HG02870 (cell line): ENCODE results near the gene MYO18B.

Source experiments
- ATAC-seq: cut with Tn5 transposase; IDR thresholded peaks from one replicate; pipeline ENCODE4 v1.9.1; 2021; ENCODE audit warnings: mild to moderate bottlenecking, moderate library complexity; ENCODE audit not compliant: unreplicated experiment

Gene MYO18B

DNA sequence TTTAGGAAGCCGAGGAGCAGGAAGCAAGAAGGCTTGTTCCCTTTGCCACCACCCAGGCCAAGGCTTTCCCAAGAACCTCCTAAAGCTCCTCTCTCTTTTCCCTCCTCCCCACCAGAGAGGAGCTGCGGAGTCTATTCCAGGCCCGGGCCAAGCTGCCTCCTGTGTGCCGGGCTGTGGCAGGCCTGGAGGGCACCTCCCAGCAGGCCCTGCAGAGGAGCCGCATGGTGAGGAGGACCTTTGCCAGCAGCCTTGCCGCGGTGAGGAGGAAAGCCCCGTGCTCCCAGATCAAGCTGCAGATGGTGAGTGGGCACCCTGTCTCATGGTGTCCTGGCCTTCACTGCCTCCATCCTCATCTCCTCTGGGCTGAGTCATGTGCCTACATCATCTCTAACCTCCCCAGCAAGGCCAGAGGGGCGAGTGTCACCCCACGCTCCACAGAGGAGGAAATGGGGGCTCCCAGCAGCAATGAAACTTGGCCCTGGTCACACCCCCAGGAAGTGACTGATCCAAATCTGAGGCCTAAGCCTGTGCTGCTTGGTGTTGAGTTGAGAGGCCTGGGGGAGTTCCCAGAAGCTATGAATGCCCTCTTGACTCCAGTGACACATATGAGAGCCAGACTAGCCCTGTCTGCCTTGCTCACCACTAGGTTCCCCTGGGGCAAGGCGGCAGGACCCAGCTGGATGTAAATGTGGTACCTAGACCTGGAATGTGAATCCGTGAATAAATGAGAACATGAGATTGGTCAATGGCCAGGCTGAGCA, 104.2 kb downstream of the MYO18B start:
- peak; percentile 51 for ATAC-seq

DNA sequence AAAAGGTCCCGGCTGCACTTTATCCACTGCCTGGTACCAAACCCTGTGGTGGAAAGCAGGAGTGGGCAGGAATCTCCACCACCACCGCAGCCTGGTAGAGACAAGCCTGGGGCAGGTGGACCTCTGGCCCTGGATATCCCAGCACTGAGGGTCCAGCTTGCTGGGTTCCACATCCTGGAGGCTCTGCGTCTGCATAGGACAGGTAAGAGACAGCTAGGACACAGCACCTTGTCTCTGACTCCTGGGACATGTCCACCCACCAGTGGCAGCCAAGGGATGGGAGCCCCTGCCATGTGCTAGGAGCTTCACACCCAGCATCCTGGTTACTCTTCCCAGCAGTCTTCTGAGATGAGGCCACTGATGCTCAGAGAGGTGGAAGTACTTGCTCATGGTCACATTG, 105.5 kb downstream of the MYO18B start:
- ATAC-seq = no peak

GRCh38 chr22:25848954-25849353, 107.0 kb downstream of the MYO18B start:
- ATAC-seq = no peak

DNA sequence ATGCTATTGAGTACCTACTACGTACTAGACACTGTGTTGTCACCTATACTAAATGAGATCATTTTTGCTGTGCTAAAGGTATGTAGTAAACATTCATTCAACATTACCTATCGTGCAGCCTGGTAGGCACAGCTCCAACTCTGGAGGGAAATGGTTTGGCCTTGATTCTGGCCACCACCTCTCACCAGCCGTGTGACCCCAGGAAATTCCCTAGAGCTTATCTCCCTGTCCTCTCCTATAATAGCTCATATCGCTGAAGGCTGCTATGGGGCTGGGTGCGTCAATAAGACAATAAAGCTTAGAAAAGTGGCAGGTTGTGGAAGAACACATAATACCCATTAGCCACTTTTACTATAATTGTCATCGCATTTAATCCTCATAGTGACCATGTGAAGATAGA, 107.5 kb downstream of the MYO18B start:
- ATAC-seq = no peak

GRCh38 chr22:25852223-25852622, 110.2 kb downstream of the MYO18B start:
- ATAC-seq = no peak

DNA sequence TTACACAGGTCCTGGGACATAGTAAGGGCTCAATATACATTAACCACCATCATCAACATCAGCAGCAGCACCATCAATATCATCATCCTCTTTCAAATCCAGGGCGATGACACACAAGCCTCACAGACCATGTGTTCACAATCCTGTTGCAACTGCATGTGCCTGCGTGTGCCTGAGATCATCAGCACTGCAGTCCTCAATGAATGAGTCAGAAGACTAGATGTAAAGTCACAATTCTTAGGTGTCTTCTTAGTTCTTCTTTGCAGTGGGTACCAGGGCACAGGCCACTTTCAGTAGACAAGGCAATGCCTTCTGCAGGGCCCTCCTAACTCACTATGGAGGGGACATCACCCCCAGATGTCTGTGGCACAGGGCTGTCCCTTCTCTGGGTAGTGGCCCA, 111.1 kb downstream of the MYO18B start:
- ATAC-seq = no peak

GRCh38 chr22:25853501-25854284, 111.7 kb downstream of the MYO18B start:
- ATAC-seq = no peak

GRCh38 chr22:25869771-25870170, 127.8 kb downstream of the MYO18B start:
- ATAC-seq = no peak

DNA sequence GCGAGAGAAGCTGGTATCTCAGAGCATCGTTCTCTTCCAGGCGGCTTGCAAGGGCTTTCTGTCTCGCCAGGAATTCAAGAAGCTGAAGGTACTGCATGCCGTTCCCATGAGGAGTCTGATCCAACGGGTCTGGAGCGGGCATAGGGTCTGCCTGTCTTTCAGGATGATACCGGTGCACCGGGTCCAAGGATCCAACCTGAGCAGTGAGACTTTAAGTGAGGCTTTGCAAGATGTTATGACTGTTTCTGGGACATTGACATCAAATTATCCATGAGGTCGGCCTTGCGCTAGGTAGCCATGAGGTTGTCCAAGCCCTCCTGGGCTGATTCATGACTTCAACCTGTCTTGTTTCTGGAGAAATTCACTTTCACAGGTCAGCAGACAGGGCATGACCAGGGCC, 132.3 kb downstream of the MYO18B start:
- no peak for ATAC-seq

- no peak for ATAC-seq
Observed at GRCh38 chr22:25875461-25875860, 133.5 kb downstream of the MYO18B start.

- ATAC-seq = no peak
Observed at GRCh38 chr22:25876871-25877270, 134.9 kb downstream of the MYO18B start.

GRCh38 chr22:25878933-25879332, 136.9 kb downstream of the MYO18B start:
- ATAC-seq = no peak

GRCh38 chr22:25880524-25880923, 138.5 kb downstream of the MYO18B start:
- ATAC-seq = no peak

- no peak for ATAC-seq
Observed at GRCh38 chr22:25881210-25881755, 139.3 kb downstream of the MYO18B start.

GRCh38 chr22:25882360-25882759, 140.4 kb downstream of the MYO18B start:
- ATAC-seq = no peak

DNA sequence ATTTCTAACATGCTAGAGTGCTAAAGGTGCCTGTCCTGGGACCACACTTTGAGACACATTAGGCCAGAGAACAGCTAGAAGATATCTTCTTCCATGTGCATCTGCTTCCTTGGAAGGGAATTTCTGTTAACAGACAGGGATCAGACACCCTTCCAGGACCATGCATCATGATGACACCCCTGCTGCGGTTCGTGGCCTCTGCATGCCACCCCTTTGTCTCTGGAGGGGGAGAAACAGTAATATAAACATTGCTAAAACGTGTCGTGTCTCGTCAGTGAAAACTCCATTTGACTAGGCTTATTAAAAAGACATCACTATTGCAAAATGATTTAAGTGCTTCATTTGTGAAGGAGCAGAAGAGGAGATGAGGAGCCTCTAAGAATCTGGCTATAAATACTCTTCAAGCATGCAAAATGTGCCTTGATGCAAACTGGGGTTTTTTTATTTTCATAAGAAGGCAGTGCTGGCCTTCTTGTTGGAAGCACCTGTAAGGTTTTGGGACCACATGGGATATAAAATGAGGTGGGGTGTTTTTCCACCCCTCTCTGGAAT, 141.6 kb downstream of the MYO18B start:
- no peak for ATAC-seq

DNA sequence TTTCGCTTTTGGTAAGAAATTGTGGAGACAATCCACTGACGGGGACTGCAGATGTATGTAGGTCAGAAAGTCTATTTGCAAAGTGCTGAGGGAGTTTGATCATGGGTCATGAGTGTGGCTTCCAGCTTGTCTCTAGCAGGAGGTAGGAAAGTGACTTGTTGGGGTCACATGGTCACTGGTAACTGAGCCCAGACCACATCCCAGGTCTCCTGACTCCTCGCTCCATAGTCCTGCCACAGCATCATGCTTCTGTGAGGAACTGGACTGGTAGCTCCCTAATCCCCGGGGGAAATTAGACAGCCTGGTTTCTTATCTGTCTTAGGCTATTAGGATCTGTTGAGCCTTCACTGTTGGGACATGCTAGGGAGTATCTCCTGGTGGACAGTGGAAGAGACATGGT, 142.1 kb downstream of the MYO18B start:
- no peak for ATAC-seq

GRCh38 chr22:25888399-25889054, 146.5 kb downstream of the MYO18B start:
- no peak for ATAC-seq

GRCh38 chr22:25890651-25891050, 148.7 kb downstream of the MYO18B start:
- ATAC-seq = no peak

- no peak for ATAC-seq
Observed at GRCh38 chr22:25892678-25893077, 150.7 kb downstream of the MYO18B start.

DNA sequence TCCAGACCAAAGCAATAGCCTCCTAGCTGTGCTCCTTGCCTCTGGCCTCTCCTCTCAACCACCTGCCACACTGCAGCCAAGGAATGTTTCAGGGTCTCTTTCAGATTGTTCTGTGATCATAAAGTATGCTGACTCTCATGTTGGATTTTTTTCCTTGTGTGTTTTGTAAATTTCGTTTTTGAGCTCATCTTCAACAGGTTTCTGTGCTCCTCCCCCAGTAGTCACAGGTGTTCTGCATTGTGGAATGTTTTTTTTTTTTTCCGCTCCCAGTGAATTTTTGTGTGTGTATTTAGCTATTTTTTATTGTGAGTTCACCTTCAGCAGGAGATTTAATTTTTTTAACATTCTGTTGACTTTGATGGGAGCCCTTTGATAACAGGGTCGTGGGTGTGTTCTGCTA, 153.7 kb downstream of the MYO18B start:
- no peak for ATAC-seq
